Esophagus muscularis mucosa (tissue), 4 donors: ENCODE data around the gene BIK. TPM values are rescaled to one million over a fixed set of nuclear protein-coding genes. Genes with fewer than 3 reads are reported as not detected.

Experiments
- DNase-seq: peaks from one replicate; pipeline ENCODE4 v3.0.0-alpha.2; 2017; ENCODE audit errors: extremely low spot score
- H3K27ac ChIP-seq, 4 donors: fragments of 200-600 bp; sonication (generic); replicated peaks in 1 of 4; 1 replicate in 3 of 4; 2 replicates in 1 of 4; pipeline ENCODE4 v1.5.1; 2016 to 2019; ENCODE audit warnings: mild to moderate bottlenecking in 1 of 4
- H3K27me3 ChIP-seq, 4 donors: fragments of 200-600 bp; sonication (generic); one replicate each; pipeline versions ENCODE4 v1.5.1 to v1.6.0; 2016 to 2019
- H3K36me3 ChIP-seq, 4 donors: fragments of 200-600 bp; sonication (generic); one replicate each; pipeline ENCODE4 v1.5.1; 2016 to 2019
- H3K4me1 ChIP-seq, 4 donors: fragments of 200-600 bp; sonication (generic); one replicate each; pipeline ENCODE4 v1.5.1; 2016 to 2019
- H3K4me3 ChIP-seq, 4 donors: fragments of 200-600 bp; sonication (generic); 1 replicate in 2 of 4; 2 replicates in 2 of 4; pipeline ENCODE4 v1.5.1; 2016 to 2019; ENCODE audit warnings: mild to moderate bottlenecking in 4 of 4, moderate library complexity in 1 of 4
- H3K9me3 ChIP-seq, 4 donors: fragments of 200-600 bp; sonication (generic); 1 replicate in 3 of 4; 2 replicates in 1 of 4; pipeline ENCODE4 v1.5.1; 2016 to 2019
- CTCF ChIP-seq, 3 experiments: fragments of 200-600 bp in 2 of 3; fragments of 450-650 bp in 1 of 3; sonication (generic) in 2 of 3; IDR thresholded peaks; one replicate each; pipeline ENCODE4 v1.5.1; 2017 to 2019; ENCODE audit warnings: antibody characterized with exemption in 3 of 3, mild to moderate bottlenecking in 2 of 3, moderate library complexity in 1 of 3
- EP300 ChIP-seq: sonication (generic); formaldehyde crosslinking; IDR thresholded peaks from one replicate; pipeline ENCODE4 v1.6.1; 2017; ENCODE audit warnings: antibody characterized with exemption
- POLR2A ChIP-seq: fragments of 450-650 bp; IDR thresholded peaks from one replicate; pipeline ENCODE4 v1.6.1; 2017; ENCODE audit warnings: antibody characterized with exemption, moderate library complexity, mild to moderate bottlenecking, low read depth
- POLR2AphosphoS5 ChIP-seq, 2 donors: sonication (generic); formaldehyde crosslinking; IDR thresholded peaks; one replicate each; pipeline ENCODE4 v1.6.1; 2017; ENCODE audit warnings: antibody characterized with exemption in 2 of 2
- WGBS: methylation state at CpG from one replicate; pipeline ENCODE4 v1.1.5; 2018; 5-methylcytosine and 5-hydroxymethylcytosine counted together
- intact Hi-C: fragments of 100-400 bp; cut with DNase I; formaldehyde crosslinking; loops from one replicate; pipeline ENCODE4 v1.15.1; 2023
- total RNA-seq, 4 donors: library from RNA; depleted of rRNA; stranded (reverse); fragments of >200 nt; gene quantifications; one replicate each; pipeline versions ENCODE4 v1.1.0 to v1.2.1, GENCODE V29; 2016

BIK gene
- total RNA-seq, 4 donors from 2014 or later: 0.32 TPM; not detected in 3

GRCh38 chr22:43170131-43170480 is 59.6 kb downstream of the BIK start:
- H3K36me3 ChIP-seq: peaks cover 35 to 89% (median 79%) of the 10 kb centered on the region in 4 donors
- no peak for TF ChIP-seq POLR2A
- TF ChIP-seq POLR2AphosphoS5 (IDR thresholded peaks at IDR 0.05): no peak
- no peak for TF ChIP-seq EP300
- no peak for TF ChIP-seq CTCF (IDR thresholded peaks at IDR 0.05)
- intact Hi-C loops: no loop called here
- no peak overlapping the region for H3K4me3 ChIP-seq
- no peaks in the 10 kb centered on the region for H3K9me3 ChIP-seq
- DNase-seq: no peak
- H3K27me3 ChIP-seq: no peaks in the 10 kb centered on the region
- no peak overlapping the region for H3K27ac ChIP-seq
- WGBS: 86% methylated on average over 9 of the region's 9 CpGs
- H3K4me1 ChIP-seq: peaks cover 0 to 2% (median 0%) of the 10 kb centered on the region in 4 donors

GRCh38 chr22:43171019-43171491 is 60.5 kb downstream of the BIK start:
- Histone ChIP-seq H3K9me3 (no peaks in the 10 kb centered on the region), H3K27me3 (no peaks in the 10 kb centered on the region), H3K4me3 (no peak overlapping the region), H3K4me1 (no peaks in the 10 kb centered on the region), H3K27ac (no peak overlapping the region), H3K36me3 (peaks cover 44 to 99% (median 88%) of the 10 kb centered on the region in 4 donors)
- WGBS: 77% methylated on average over 8 of the region's 14 CpGs
- intact Hi-C loops: no loop called here
- no peak for DNase-seq
- no peak for TF ChIP-seq POLR2AphosphoS5 (IDR thresholded peaks at IDR 0.05)
- no peak for TF ChIP-seq CTCF (IDR thresholded peaks at IDR 0.05)

GRCh38 chr22:43171607-43172006 is 61.1 kb downstream of the BIK start:
- no peak overlapping the region for H3K4me3 ChIP-seq
- no peaks in the 10 kb centered on the region for H3K27me3 ChIP-seq
- intact Hi-C loops: no loop called here
- no peak for DNase-seq
- H3K9me3 ChIP-seq: no peaks in the 10 kb centered on the region
- WGBS: 82% methylated on average over 5 of the region's 12 CpGs
- H3K27ac ChIP-seq: no peak overlapping the region
- no peaks in the 10 kb centered on the region for H3K4me1 ChIP-seq
- TF ChIP-seq CTCF (IDR thresholded peaks at IDR 0.05): no peak
- TF ChIP-seq EP300: no peak
- no peak for TF ChIP-seq POLR2A
- no peak for TF ChIP-seq POLR2AphosphoS5 (IDR thresholded peaks at IDR 0.05)
- peaks cover 44 to 97% (median 89%) of the 10 kb centered on the region in 4 donors for H3K36me3 ChIP-seq

DNA sequence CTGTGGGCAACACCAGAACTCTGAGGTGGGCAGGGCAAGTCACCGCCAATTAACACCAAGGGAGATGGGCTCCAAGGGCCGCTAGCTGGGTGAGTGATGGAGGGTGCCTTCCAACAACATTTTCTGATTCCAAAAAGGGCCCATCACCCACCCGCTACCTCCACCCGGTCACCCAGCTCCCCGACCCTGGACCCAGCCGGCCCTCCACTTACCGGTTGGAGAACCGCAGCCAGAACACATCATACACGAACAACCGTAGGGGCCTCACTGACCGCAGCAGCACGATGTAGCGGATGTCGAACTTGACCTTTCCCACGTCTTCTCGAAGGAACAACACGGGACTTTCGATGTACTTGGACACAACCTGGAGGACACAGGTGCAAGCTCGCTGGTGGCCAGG is 61.6 kb downstream of the BIK start:
- H3K9me3 ChIP-seq: no peaks in the 10 kb centered on the region
- H3K27me3 ChIP-seq: no peaks in the 10 kb centered on the region
- no peak for TF ChIP-seq POLR2AphosphoS5 (IDR thresholded peaks at IDR 0.05)
- no peak for TF ChIP-seq POLR2A
- no peak for TF ChIP-seq EP300
- no peak for TF ChIP-seq CTCF (IDR thresholded peaks at IDR 0.05)
- no peak for DNase-seq
- H3K36me3 ChIP-seq: peaks cover 44 to 97% (median 88%) of the 10 kb centered on the region in 4 donors
- 92% methylated on average over 19 of the region's 19 CpGs for WGBS
- no peaks in the 10 kb centered on the region for H3K4me1 ChIP-seq
- no peak overlapping the region for H3K4me3 ChIP-seq
- no peak overlapping the region for H3K27ac ChIP-seq
- intact Hi-C loops: no loop called here

GRCh38 chr22:43173566-43173965 is 63.0 kb downstream of the BIK start:
- H3K9me3 ChIP-seq: no peaks in the 10 kb centered on the region
- DNase-seq: no peak
- no peaks in the 10 kb centered on the region for H3K4me1 ChIP-seq
- 100% methylated on average over 3 of the region's 9 CpGs for WGBS
- peaks cover 36 to 97% (median 81%) of the 10 kb centered on the region in 4 donors for H3K36me3 ChIP-seq
- H3K27ac ChIP-seq: no peak overlapping the region
- H3K27me3 ChIP-seq: no peaks in the 10 kb centered on the region
- TF ChIP-seq POLR2AphosphoS5 (IDR thresholded peaks at IDR 0.05): no peak
- no peak for TF ChIP-seq CTCF (IDR thresholded peaks at IDR 0.05)
- TF ChIP-seq EP300: no peak
- no peak for TF ChIP-seq POLR2A
- intact Hi-C loops: no loop called here
- H3K4me3 ChIP-seq: no peak overlapping the region
